Measurements from ENCODE around the gene EXOC7.

Gene EXOC7, protein sequence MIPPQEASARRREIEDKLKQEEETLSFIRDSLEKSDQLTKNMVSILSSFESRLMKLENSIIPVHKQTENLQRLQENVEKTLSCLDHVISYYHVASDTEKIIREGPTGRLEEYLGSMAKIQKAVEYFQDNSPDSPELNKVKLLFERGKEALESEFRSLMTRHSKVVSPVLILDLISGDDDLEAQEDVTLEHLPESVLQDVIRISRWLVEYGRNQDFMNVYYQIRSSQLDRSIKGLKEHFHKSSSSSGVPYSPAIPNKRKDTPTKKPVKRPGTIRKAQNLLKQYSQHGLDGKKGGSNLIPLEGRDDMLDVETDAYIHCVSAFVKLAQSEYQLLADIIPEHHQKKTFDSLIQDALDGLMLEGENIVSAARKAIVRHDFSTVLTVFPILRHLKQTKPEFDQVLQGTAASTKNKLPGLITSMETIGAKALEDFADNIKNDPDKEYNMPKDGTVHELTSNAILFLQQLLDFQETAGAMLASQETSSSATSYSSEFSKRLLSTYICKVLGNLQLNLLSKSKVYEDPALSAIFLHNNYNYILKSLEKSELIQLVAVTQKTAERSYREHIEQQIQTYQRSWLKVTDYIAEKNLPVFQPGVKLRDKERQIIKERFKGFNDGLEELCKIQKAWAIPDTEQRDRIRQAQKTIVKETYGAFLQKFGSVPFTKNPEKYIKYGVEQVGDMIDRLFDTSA

GRCh38 chr17:76103274-76104139 lies at the start of gene EXOC7:
Gene EXOC7 (minus strand): TSS chr17:76103787. CDS start chr17:76103692, 95 bp downstream.
- peak; percentile 87 to 88 for ATAC-seq

DNA sequence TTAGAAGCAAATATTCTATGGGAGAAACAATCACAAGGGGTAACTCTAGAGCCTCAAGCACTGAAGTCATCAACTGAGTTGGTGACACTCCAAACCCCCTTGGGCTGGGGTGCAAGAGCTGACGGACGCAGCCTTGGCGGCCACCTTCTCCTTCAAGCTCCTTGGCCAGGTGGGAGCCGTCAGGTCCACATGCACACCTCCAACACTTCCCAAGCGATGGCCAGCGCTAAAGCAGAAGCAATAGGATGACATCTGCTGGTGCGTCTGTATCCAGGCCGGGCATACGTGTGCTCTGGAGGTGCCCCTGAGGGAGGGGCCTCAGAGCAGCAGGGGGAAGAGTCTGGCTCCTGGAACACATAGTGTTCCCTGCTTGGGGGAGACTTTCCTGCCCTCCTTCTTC lies 49.6 kb upstream of the EXOC7 start:
- ATAC-seq: no peak

DNA sequence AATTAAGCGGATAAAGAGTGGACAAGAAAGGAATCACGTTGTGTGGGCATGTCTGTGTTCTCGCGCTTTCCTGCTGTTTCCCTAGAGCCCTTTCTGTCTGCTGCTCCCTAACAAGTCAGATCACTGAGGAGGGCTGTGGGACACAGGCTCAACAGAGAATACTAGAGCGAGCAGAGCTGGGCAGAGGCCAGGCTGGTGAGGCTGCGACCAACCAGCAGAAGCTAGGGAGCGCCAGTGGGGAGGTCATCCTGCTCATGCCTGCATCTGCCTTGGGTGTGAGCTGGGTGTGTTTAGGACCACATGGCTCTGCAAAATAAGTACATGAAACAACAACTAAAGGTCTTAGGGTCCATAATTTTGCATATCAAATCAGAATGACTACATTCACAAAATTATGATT lies 49.0 kb upstream of the EXOC7 start:
- ATAC-seq: no peak

GRCh38 chr17:76151896-76152454 lies 48.4 kb upstream of the EXOC7 start:
- ATAC-seq: peak; percentile 55 to 56

DNA sequence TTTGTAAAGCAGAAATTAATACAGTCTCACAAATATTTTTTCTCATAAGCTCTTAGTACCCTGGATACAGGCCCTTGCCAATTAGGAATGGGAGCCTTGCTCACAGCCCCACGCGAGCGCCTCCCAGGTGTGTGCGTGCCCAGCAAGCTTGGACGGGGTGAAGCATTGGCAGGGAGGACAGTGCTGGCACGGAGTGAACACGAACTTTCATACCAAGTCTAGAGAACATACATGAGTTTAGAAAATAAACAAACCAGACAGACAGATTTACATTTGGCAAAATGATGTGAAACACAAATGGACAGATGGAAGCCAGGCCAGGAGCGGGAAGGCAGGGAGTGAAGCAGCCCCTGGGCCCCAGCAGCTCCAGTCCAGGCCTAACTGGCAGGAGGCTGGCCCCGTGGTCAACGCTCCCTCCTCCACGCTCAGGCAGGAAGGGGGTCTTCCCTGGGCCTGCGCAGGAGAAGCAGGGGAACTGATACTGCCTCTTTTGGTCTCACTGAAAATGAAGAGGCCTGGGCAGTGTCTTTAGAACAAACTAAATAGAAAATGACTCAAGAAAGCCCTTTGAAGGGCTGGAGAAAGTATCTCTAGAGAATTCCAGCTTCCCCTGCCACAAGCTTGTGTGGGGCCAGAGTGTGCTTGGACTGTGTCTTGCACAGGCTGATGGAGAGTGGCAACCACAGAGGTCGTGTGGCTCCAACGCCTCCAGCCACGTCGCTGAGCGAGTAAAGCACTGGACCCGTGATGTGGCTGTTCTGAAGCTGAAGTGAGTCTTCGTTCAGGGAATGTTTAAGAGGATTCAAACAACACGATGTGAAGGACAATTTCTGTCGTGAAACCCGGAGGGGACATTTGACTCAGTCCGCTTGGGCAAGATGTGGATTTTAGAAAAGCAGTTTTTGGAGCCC lies 47.4 kb upstream of the EXOC7 start:
- no peak for ATAC-seq

DNA sequence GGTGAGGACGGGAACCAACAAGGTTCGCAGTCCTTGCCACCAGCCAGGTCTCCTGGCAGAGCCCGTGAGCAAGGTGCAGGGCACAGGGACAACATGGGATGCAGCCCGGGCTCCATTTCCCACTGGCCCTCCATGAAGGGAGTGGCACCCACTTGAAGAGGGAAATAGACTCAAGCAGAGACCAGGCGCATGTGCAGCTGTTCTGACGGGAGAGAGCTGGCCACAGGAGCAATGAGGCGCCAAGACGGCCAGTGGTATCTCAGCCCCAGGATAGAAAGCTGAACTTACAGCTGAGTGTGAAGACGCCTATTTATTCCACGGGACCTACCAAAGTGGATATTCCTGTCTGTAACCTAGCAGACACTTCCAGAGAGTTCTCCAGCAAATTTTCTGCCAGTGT lies 45.6 kb upstream of the EXOC7 start:
- ATAC-seq: no peak

- no peak for ATAC-seq
These were observed 44.4 kb upstream of the EXOC7 start for GRCh38 chr17:76148015-76148326.

DNA sequence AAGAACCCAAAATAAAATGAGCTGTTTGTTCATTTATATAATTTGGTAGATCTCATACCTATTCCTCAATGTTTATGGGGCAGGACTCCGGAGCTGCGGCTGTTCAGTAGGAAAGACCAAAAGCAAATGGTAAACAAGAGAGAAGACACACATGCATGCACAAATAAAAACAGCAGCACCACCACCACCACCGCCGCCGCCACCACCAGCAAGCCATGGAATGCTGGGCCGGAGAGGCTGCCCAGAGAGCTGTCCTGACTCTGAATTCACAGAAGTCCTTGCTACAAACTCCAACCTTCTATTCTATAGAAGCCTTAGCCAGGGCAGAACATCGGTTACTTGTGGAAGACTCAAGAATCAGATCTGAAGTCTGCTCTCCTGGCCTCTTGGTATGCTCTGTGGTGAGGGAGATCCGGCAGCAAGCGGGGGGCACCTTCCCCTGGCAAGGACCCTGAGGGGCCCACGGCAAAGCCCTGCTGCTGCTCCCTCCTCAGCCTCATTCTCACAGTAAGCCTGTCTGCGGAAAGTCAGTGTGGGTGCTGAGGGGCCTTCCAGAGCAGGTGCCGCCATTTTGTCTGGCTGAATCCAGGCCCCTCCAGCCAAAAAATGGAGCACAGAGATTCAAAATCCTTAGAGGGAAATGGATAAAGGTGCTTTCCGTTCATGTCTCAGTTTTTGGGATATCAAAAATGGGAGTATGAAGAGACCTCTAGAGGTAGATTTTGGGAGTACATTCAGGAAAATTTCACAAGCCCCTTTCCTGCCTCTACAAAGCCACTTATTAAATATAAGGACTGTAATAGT lies 43.8 kb upstream of the EXOC7 start:
- ATAC-seq: no peak

- peak in 1 of 2 donors; percentile 6 for ATAC-seq
These were observed 42.7 kb upstream of the EXOC7 start for GRCh38 chr17:76146053-76146851.

DNA sequence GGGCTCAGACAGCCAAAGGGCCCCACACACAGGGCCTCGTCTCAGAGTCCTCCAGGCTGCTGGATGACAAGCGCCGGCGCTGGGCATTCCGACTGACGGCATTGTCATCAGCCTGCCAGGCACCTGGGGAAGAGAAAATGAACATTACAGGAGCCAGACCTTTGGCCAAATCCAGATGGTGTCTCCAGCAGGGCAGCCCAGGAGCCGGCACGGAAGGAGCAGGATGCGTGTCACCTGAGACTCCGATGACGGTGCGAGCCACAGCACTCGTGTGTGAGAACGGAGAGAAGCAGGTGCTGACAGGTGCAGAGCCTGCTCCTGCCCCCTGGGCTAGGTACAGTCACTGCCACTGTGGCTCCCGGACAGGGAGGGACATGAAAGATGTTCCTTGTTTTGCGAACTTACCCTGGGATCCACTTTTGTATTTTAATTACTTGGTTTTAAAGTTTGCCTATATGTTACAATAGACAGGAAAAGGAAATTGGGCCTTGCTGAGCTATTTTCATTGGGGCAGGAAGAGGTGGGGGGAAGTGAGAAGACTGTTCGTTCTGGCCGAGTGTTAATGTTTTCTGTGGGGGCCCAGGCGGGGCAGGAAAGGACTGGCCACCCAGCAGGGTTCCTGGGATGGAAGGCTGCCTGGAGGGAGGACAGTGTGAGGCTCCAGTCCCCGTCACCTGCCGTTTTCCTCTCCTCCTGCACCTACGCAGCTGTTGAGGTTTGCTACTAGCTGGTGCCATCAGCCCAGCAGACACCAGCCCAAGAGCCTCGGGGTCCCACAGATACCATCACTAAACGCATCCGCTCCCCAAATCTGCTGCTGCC lies 41.9 kb upstream of the EXOC7 start:
- peak; percentile 66 for ATAC-seq

GRCh38 chr17:76142585-76143041 lies 39.0 kb upstream of the EXOC7 start:
- no peak for ATAC-seq

DNA sequence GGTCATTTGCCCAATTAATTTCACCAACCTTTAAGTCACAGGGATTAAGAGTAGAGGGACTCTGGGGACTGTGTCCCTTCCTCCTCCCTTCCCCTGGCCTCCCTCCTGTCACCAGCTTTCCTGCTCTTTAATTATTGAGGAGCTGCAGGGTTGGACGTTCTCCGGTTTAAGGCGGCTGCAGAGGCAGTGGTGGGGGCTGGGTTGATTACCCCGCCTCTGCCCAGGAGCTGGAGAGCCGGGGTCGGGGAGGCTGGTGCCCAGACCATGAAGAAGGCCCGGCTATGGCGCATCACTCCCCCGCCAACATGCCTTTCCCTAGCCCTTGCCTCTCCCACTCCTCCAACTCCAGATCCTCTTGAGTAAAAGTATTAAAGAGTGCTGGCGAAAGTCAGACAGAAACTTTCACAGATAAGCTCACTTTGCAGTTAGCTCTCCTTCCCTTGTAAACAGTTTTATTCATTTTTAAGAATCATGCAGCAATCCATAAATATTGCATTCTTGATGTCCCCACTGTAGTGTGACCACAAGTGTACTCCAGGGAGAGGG lies 38.5 kb upstream of the EXOC7 start:
- ATAC-seq: no peak

- peak; percentile 82 for ATAC-seq
These were observed 37.8 kb upstream of the EXOC7 start, which contains the start of gene FOXJ1 for GRCh38 chr17:76141212-76142038. Gene FOXJ1 (minus strand): TSS chr17:76141245. CDS start chr17:76140395, 850 bp downstream.

DNA sequence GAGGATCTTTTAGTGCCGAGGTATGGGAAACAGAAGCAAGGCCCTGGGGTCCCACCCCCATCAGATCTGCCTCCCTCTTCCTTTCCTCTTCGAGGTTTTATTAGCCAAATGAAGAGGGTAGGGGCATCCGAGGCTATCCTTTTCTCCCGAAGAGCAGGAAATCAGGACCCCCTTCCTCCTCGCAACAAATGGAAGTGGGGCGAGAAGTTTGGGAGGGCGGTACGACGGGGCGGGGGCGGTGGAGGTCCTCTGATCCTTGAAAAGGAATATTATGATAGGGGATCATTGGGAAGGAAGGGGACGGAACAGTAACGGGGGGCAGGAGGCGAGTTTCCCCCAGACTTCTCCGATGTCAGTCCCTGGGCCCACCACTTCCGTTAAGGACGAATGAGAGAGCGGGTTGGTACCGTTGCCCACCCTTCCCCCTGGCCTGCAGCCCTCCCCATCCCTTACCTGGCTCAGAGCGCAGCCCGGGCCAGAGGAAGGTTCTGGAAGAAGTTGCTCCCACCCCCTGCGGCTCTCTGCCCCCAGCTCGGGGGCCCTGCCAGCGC lies 37.1 kb upstream of the EXOC7 start:
- peak; percentile 1 to 3 for ATAC-seq

- ATAC-seq: peak; percentile 44 to 46
These were observed 36.4 kb upstream of the EXOC7 start for GRCh38 chr17:76139801-76140660.
